Small intestine (tissue), 7 donors: Measurements from ENCODE around the gene SPTA1. TPM values are rescaled to one million over a fixed set of nuclear protein-coding genes. Genes with fewer than 3 reads are reported as not detected.
"Not testable (repeated sequence)": the region's sequence is repeated elsewhere in the genome, so short reads cannot be mapped to it uniquely, and the experiment has no call there.

Experiments used
- DNase-seq, 2 donors: peaks; one replicate each; pipeline versions ENCODE4 v3.0.0 to v3.0.0-alpha.2; 2013
- FAIRE-seq: peaks from 2 replicates; lab custom pipeline; 2012; peaks lifted over from hg19 to GRCh38; lab: Jason Lieb, UNC
- H3K27ac ChIP-seq, 3 donors: one replicate each; pipeline ENCODE4 v1.5.1; 2013; ENCODE audit warnings: low read length in 2 of 3, mild to moderate bottlenecking in 2 of 3, control low read depth in 1 of 3, inconsistent platforms in 1 of 3, low read depth in 1 of 3, moderate library complexity in 1 of 3
- H3K27me3 ChIP-seq, 3 donors: one replicate each; pipeline ENCODE4 v1.6.1; 2013; ENCODE audit warnings: low read length in 3 of 3, inconsistent platforms in 1 of 3; ENCODE audit not compliant: control insufficient read depth in 3 of 3, insufficient read depth in 3 of 3
- H3K36me3 ChIP-seq, 3 donors: one replicate each; pipeline ENCODE4 v1.6.1; 2013; ENCODE audit warnings: low read length in 3 of 3, inconsistent platforms in 1 of 3, low read depth in 1 of 3, mild to moderate bottlenecking in 1 of 3, moderate library complexity in 1 of 3; ENCODE audit not compliant: control insufficient read depth in 3 of 3, insufficient read depth in 2 of 3
- H3K4me1 ChIP-seq, 3 donors: one replicate each; pipeline ENCODE4 v1.6.1; 2013; ENCODE audit warnings: low read length in 2 of 3, inconsistent platforms in 1 of 3, low read depth in 1 of 3, mild to moderate bottlenecking in 1 of 3, moderate library complexity in 1 of 3; ENCODE audit not compliant: control insufficient read depth in 3 of 3, insufficient read depth in 2 of 3
- H3K4me3 ChIP-seq, 3 donors: one replicate each; pipeline ENCODE4 v1.5.1; 2013; ENCODE audit warnings: low read length in 3 of 3, control low read depth in 1 of 3, inconsistent platforms in 1 of 3, low read depth in 1 of 3, mild to moderate bottlenecking in 1 of 3, moderate library complexity in 1 of 3
- H3K9me3 ChIP-seq, 2 donors: one replicate each; pipeline ENCODE4 v1.6.1; 2013; ENCODE audit warnings: low read depth in 1 of 2, low read length in 1 of 2; ENCODE audit not compliant: control insufficient read depth in 2 of 2, insufficient read depth in 1 of 2
- WGBS, 3 donors: extraction: QIAGEN DNeasy Blood & Tissue Kit; methylation state at CpG; one replicate each; pipeline ENCODE4 v1.1.7; 2013; 5-methylcytosine and 5-hydroxymethylcytosine counted together
- polyA plus RNA-seq, 4 donors: library from polyadenylated mRNA; stranded (reverse) in 3 of 4; unstranded in 1 of 4; fragments of 200-250 nt in 3 of 4; fragments of 120-200 nt in 1 of 4; gene quantifications; one replicate each; pipeline versions ENCODE4 v1.2.1 to v1.2.3, GENCODE V29; 2013
- donor health status: healthy with polysubstance abuse.
- donor health status: control.
- donor health status: control.
- donor health status: Bipolar disorder and iron deficiency.
- donor health status: healthy.

SPTA1 gene
- polyA plus RNA-seq, 4 donors: under 0.01 to 0.30 TPM; not detected in 2

GRCh38 chr1:158691907-158692306 is 5.4 kb upstream of the SPTA1 start:
- H3K4me1 ChIP-seq: no peaks in the 10 kb centered on the region
- no peaks in the 10 kb centered on the region for H3K36me3 ChIP-seq
- H3K27ac ChIP-seq: no peak overlapping the region
- DNase-seq (no peak), FAIRE-seq (no peak)
- H3K27me3 ChIP-seq: no peaks in the 10 kb centered on the region
- no peaks in the 10 kb centered on the region for H3K9me3 ChIP-seq
- no peak overlapping the region for H3K4me3 ChIP-seq

DNA sequence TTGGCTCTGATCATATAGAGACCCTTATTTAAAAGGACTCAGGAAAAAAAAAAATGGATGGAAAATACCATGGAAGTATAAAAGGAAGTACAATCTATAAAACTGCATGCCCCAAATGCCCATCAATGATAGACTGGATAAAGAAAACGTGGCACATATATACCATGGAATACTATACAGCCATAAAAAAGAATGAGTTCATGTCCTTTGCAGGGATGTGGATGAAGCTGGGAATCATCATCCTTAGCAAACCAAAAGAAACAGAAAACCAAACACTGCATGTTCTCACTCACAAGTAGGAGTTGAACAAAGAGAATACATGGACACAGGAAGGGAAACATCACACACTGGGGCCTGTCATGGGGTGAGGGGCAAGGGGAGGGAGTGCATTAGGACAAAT is 4.6 kb upstream of the SPTA1 start:
- H3K27ac ChIP-seq, H3K9me3 ChIP-seq, H3K4me1 ChIP-seq, H3K27me3 ChIP-seq, DNase-seq, H3K4me3 ChIP-seq, H3K36me3 ChIP-seq, FAIRE-seq: not testable (repeated sequence)
- WGBS, 3 donors: 35 to 64% (median 39%) methylated on average over 1 of the region's 1 CpG

- Histone ChIP-seq H3K36me3 (no peaks in the 10 kb centered on the region), H3K4me3 (no peak overlapping the region), H3K4me1 (no peaks in the 10 kb centered on the region), H3K27me3 (no peaks in the 10 kb centered on the region), H3K9me3 (no peaks in the 10 kb centered on the region), H3K27ac (no peak overlapping the region)
- FAIRE-seq: no peak
- no peak for DNase-seq
Observed at GRCh38 chr1:158689875-158690274, 3.4 kb upstream of the SPTA1 start.

DNA sequence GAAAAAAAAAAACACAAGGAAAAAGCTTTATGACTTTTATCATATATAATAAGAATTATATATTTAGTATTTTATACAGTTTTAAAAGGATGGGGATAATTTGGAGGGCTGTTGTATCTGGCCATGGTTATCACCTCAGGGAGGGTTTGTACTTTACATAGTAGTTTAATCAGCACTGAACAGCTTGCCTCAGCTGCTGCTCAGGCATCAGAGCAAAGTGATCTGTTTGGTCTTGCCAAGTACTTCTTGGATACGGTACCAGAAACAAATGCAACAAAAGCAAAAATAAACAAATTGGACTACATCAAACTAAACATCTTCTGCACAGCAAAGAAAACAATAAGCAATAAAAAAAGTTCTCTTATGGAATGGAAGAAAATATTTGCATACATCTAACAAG is 2.6 kb upstream of the SPTA1 start:
- Histone ChIP-seq H3K4me1 (no peaks in the 10 kb centered on the region), H3K9me3 (no peaks in the 10 kb centered on the region), H3K4me3 (no peak overlapping the region), H3K27me3 (no peaks in the 10 kb centered on the region), H3K36me3 (no peaks in the 10 kb centered on the region), H3K27ac (no peak overlapping the region)
- DNase-seq (no peak), FAIRE-seq (no peak)
- 67 to 90% (median 78%) methylated on average over 1 of the region's 1 CpG for WGBS, 3 donors

DNA sequence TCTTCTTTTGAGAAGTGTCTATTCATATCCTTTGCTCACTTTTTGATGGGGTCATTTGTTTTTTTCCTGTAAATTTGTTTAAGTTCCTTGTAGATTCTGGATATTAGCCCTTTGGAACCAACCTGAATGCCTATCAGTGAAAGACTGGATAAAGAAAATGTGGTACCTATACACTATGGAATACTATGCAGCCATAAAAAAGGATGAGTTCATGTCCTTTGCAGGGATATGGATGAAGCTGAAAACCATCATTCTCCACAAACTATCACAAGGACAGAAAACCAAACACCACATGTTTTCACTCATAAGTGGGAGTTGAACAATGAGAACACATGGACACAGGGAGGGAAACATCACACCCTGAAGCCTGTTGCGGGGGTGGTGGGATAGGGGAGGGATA is 1.8 kb upstream of the SPTA1 start:
- H3K27ac ChIP-seq, H3K4me1 ChIP-seq, DNase-seq, H3K36me3 ChIP-seq, H3K9me3 ChIP-seq, H3K4me3 ChIP-seq, H3K27me3 ChIP-seq, FAIRE-seq: not testable (repeated sequence)
- WGBS, 3 donors: 88 to 96% (median 89%) methylated on average over 1 of the region's 1 CpG

- Histone ChIP-seq H3K4me3 (no peak overlapping the region), H3K4me1 (no peaks in the 10 kb centered on the region), H3K36me3 (no peaks in the 10 kb centered on the region), H3K9me3 (no peaks in the 10 kb centered on the region), H3K27me3 (no peaks in the 10 kb centered on the region), H3K27ac (no peak overlapping the region)
- FAIRE-seq (no peak), DNase-seq (no peak)
Observed at GRCh38 chr1:158687037-158687436, 522 bp upstream of the SPTA1 start.

GRCh38 chr1:158685085-158685484 is 1.4 kb downstream of the SPTA1 start:
- no peaks in the 10 kb centered on the region for H3K36me3 ChIP-seq
- WGBS, 3 donors: 57 to 68% (median 59%) methylated on average over 7 of the region's 7 CpGs
- FAIRE-seq (no peak), DNase-seq (no peak)
- no peak overlapping the region for H3K27ac ChIP-seq
- H3K27me3 ChIP-seq: no peaks in the 10 kb centered on the region
- no peaks in the 10 kb centered on the region for H3K9me3 ChIP-seq
- H3K4me1 ChIP-seq: no peaks in the 10 kb centered on the region
- no peak overlapping the region for H3K4me3 ChIP-seq

DNA sequence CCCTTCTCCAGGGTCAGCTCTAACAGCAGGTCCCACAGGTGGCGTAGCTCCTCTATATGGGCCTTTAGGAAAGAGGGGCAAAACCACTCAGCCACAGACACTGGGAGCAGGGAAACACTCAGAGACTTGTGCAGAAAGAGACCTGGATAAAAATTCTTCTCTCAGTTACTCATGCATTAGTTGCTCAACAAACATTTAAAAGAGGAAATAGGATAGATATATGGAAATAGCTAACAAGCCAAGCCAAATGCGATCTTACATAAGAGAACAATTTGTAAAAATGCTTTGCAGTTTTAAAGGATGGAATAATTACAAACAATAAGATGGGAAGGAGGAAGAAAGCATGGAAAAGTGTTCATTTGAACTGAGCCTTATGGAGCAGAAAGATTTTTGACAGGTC is 4.9 kb downstream of the SPTA1 start:
- Histone ChIP-seq H3K27ac (no peak overlapping the region), H3K27me3 (no peaks in the 10 kb centered on the region), H3K36me3 (no peaks in the 10 kb centered on the region), H3K9me3 (no peaks in the 10 kb centered on the region), H3K4me3 (no peak overlapping the region), H3K4me1 (no peaks in the 10 kb centered on the region)
- DNase-seq (no peak), FAIRE-seq (no peak)
- 77 to 94% (median 91%) methylated on average over 2 of the region's 2 CpGs for WGBS, 3 donors

DNA sequence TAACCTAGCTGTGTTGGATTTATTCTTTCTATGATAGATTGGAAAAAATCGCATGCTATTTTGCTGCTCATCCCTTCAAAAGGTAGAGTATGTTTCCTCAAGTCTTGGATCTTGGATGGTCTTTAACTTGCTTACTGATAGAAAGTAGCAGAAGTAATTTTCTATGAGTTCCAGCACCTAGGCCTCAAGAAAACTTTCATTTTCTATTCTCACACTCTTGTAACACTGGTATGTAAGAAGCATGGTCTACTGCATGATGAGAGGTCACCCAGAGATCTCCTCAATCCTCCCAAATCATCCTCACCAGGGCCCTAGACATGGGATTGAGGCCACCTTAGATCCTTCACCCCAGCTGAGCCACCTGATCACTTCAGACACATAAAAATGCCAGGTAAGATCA is 7.2 kb downstream of the SPTA1 start:
- Histone ChIP-seq H3K9me3 (no peaks in the 10 kb centered on the region), H3K27me3 (no peaks in the 10 kb centered on the region), H3K36me3 (no peaks in the 10 kb centered on the region), H3K4me1 (no peaks in the 10 kb centered on the region), H3K4me3 (no peak overlapping the region), H3K27ac (no peak overlapping the region)
- no peak for FAIRE-seq
- WGBS, 3 donors: 88 to 91% (median 90%) methylated on average over 1 of the region's 1 CpG
- no peak for DNase-seq
